IMR-90 (cell line): ENCODE results near the gene CCNL2.

Experiments
- CHD1 ChIP-seq: IDR thresholded peaks from 2 replicates; pipeline ENCODE4 v1.6.1; 2012; ENCODE audit warnings: low read depth, low read length, improper control_type of control experiment
- FOS ChIP-seq: fragments of 150-350 bp; IDR thresholded peaks from 2 replicates; pipeline ENCODE4 v1.6.1; 2016; ENCODE audit warnings: low read depth, low read length
- NFE2L2 ChIP-seq: fragments of 150-350 bp; IDR thresholded peaks from 2 replicates; pipeline ENCODE4 v1.6.1; 2016; ENCODE audit warnings: low read depth, mild to moderate bottlenecking, low read length
- POLR2A ChIP-seq: IDR thresholded peaks from 2 replicates; pipeline ENCODE4 v1.6.1; 2012; ENCODE audit warnings: mild to moderate bottlenecking, low read depth, low read length
- RAD21 ChIP-seq: IDR thresholded peaks from 2 replicates; pipeline ENCODE4 v1.6.1; 2012; ENCODE audit warnings: low read length, improper control_type of control experiment
- RCOR1 ChIP-seq: IDR thresholded peaks from 2 replicates; pipeline ENCODE4 v1.6.1; 2012; ENCODE audit warnings: mild to moderate bottlenecking, low read length, improper control_type of control experiment; ENCODE audit not compliant: insufficient replicate concordance
- RFX5 ChIP-seq: IDR thresholded peaks from 2 replicates; pipeline ENCODE4 v1.8.0; 2012; ENCODE audit warnings: low read depth, mild to moderate bottlenecking, low read length, moderate library complexity
- TF ChIP-seq, protein P1 (sequence below): conservative IDR thresholded peaks from 2 replicates; pipeline ENCODE4 v1.5.1; 2012; ENCODE audit warnings: mild to moderate bottlenecking, low read depth, low read length, improper control_type of control experiment
- TF ChIP-seq, protein P2 (sequence below): fragments of 150-350 bp; IDR thresholded peaks from 2 replicates; pipeline ENCODE4 v1.6.1; 2017; ENCODE audit warnings: mild to moderate bottlenecking, antibody characterized with exemption, low read length, low read depth

DNA sequence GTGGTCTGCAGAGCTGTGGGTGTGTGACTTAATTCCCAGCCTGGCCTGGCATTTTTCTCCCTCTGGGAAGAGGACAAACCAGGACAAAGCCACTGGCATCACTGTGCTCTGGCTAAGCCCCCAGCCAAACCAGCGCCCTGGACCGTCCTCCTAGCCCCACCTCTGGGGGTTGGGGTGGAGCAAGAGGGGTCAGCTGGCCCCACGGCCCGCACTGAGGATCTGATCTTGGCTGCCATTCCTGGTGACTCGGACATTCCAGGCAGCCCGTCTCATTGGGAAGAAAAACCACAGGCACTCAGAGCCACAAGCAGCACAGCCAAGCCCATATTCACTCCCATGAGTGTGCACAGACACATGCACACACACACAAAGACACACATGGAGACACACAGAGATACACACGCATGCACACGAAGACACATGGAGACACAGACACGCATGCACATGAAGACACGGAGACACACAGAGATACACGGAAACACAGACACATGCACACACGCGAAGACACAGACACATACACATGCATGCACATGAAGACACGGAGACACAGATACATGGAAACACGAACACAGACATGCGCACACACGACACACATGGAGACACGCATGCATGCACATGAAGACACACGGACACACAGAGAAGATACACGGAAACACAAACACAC lies 38.5 kb downstream of the CCNL2 start:
- TF ChIP-seq, protein P1, sequence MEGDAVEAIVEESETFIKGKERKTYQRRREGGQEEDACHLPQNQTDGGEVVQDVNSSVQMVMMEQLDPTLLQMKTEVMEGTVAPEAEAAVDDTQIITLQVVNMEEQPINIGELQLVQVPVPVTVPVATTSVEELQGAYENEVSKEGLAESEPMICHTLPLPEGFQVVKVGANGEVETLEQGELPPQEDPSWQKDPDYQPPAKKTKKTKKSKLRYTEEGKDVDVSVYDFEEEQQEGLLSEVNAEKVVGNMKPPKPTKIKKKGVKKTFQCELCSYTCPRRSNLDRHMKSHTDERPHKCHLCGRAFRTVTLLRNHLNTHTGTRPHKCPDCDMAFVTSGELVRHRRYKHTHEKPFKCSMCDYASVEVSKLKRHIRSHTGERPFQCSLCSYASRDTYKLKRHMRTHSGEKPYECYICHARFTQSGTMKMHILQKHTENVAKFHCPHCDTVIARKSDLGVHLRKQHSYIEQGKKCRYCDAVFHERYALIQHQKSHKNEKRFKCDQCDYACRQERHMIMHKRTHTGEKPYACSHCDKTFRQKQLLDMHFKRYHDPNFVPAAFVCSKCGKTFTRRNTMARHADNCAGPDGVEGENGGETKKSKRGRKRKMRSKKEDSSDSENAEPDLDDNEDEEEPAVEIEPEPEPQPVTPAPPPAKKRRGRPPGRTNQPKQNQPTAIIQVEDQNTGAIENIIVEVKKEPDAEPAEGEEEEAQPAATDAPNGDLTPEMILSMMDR: no peak
- TF ChIP-seq RFX5 (no peak), POLR2A (no peak), FOS (peak; percentile 81), RCOR1 (peak; percentile 85), CHD1 (no peak), NFE2L2 (no peak), RAD21 (no peak)
- TF ChIP-seq, protein P2, sequence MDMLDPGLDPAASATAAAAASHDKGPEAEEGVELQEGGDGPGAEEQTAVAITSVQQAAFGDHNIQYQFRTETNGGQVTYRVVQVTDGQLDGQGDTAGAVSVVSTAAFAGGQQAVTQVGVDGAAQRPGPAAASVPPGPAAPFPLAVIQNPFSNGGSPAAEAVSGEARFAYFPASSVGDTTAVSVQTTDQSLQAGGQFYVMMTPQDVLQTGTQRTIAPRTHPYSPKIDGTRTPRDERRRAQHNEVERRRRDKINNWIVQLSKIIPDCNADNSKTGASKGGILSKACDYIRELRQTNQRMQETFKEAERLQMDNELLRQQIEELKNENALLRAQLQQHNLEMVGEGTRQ: peak; percentile 70
